Neuronal stem cell (in vitro differentiated cells): Measurements from ENCODE around the gene CCDC170.

ENCODE experiments used
- DNase-seq: peaks from one replicate; pipeline ENCODE4 v3.0.0-alpha.2; 2013; ENCODE audit warnings: low spot score
- H2AFZ ChIP-seq: one replicate; pipeline ENCODE4 v1.6.1; 2013; ENCODE audit warnings: mild to moderate bottlenecking, low read length, inconsistent platforms
- H2AK5ac ChIP-seq: 2 replicates; pipeline ENCODE4 v1.6.1; 2013; ENCODE audit warnings: low read depth, mild to moderate bottlenecking, inconsistent platforms, low read length, moderate library complexity, mixed read lengths
- H2BK120ac ChIP-seq: 2 replicates; pipeline ENCODE4 v1.6.1; 2013; ENCODE audit warnings: low read depth, mild to moderate bottlenecking, inconsistent platforms, low read length, moderate library complexity, mixed read lengths
- H2BK12ac ChIP-seq: one replicate; pipeline ENCODE4 v1.6.1; 2013; ENCODE audit warnings: low read length, inconsistent platforms
- H2BK15ac ChIP-seq: 2 replicates; pipeline ENCODE4 v1.6.1; 2013; ENCODE audit warnings: mild to moderate bottlenecking, low read length, inconsistent platforms, mixed read lengths
- H2BK5ac ChIP-seq: one replicate; pipeline ENCODE4 v1.6.1; 2013; ENCODE audit warnings: inconsistent platforms, mild to moderate bottlenecking, low read length, moderate library complexity
- H3K14ac ChIP-seq: one replicate; pipeline ENCODE4 v1.6.1; 2013; ENCODE audit warnings: low read length, inconsistent platforms
- H3K18ac ChIP-seq: 2 replicates; pipeline ENCODE4 v1.6.1; 2013; ENCODE audit warnings: low read length, inconsistent platforms
- H3K23ac ChIP-seq: 2 replicates; pipeline ENCODE4 v1.6.1; 2013; ENCODE audit warnings: low read depth, mild to moderate bottlenecking, mixed read lengths, low read length, inconsistent platforms; ENCODE audit not compliant: poor library complexity
- H3K27ac ChIP-seq: replicated peaks from 3 replicates; pipeline ENCODE4 v1.5.1; 2013; ENCODE audit warnings: low read length, inconsistent platforms
- H3K27me3 ChIP-seq, 3 experiments: 2 replicates each; pipeline ENCODE4 v1.6.1; 2013; ENCODE audit warnings: low read length in 3 of 3, mild to moderate bottlenecking in 2 of 3, inconsistent platforms in 1 of 3, low read depth in 1 of 3, mixed read lengths in 1 of 3, moderate library complexity in 1 of 3; ENCODE audit not compliant: control insufficient read depth in 3 of 3, insufficient read depth in 3 of 3
- H3K36me3 ChIP-seq, 2 donors: replicated peaks in 1 of 2; 2 replicates each; pipeline ENCODE4 v1.6.1; 2013; ENCODE audit warnings: low read length in 2 of 2; ENCODE audit not compliant: control insufficient read depth in 2 of 2, insufficient read depth in 2 of 2
- H3K4ac ChIP-seq: 2 replicates; pipeline ENCODE4 v1.6.1; 2013; ENCODE audit warnings: inconsistent platforms, mild to moderate bottlenecking, low read length, moderate library complexity
- H3K4me1 ChIP-seq, 2 donors: 1 replicate in 1 of 2; 2 replicates in 1 of 2; pipeline ENCODE4 v1.6.1; 2013; ENCODE audit warnings: low read length in 2 of 2, low read depth in 1 of 2; ENCODE audit not compliant: control insufficient read depth in 2 of 2, insufficient read depth in 1 of 2
- H3K4me2 ChIP-seq: one replicate; pipeline ENCODE4 v1.6.1; 2013; ENCODE audit warnings: mild to moderate bottlenecking, low read length, inconsistent platforms; ENCODE audit not compliant: insufficient read depth, poor library complexity, severe bottlenecking
- H3K4me3 ChIP-seq, 2 donors: 2 replicates each; pipeline ENCODE4 v1.5.1; 2013; ENCODE audit warnings: low read length in 2 of 2, mild to moderate bottlenecking in 2 of 2, inconsistent platforms in 1 of 2, moderate library complexity in 1 of 2
- H3K79me1 ChIP-seq: one replicate; pipeline ENCODE4 v1.6.1; 2013; ENCODE audit warnings: low read depth, mild to moderate bottlenecking, inconsistent platforms, low read length, moderate library complexity
- H3K9ac ChIP-seq: one replicate; pipeline ENCODE4 v1.6.1; 2013; ENCODE audit warnings: mild to moderate bottlenecking, low read depth, low read length, inconsistent platforms; ENCODE audit not compliant: poor library complexity
- H3K9me3 ChIP-seq, 2 donors: replicated peaks in 1 of 2; 2 replicates each; pipeline versions ENCODE3 to v1.6.1; 2013; ENCODE audit warnings: low read length in 2 of 2, mild to moderate bottlenecking in 2 of 2, inconsistent platforms in 1 of 2, low read depth in 1 of 2, mixed read lengths in 1 of 2, moderate library complexity in 1 of 2; ENCODE audit not compliant: control insufficient read depth in 2 of 2, insufficient read depth in 1 of 2
- H4K8ac ChIP-seq: one replicate; pipeline ENCODE4 v1.6.1; 2013; ENCODE audit warnings: low read depth, mild to moderate bottlenecking, inconsistent platforms, low read length, moderate library complexity
- H4K91ac ChIP-seq: one replicate; pipeline ENCODE4 v1.6.1; 2013; ENCODE audit warnings: low read length, low read depth, mild to moderate bottlenecking, inconsistent platforms; ENCODE audit not compliant: poor library complexity
- whole genome bisulfite sequencing, 2 donors: extraction: QIAGEN DNeasy Blood & Tissue Kit; methylation state at CpG; one replicate each; pipeline ENCODE4 v1.1.7; 2013; ENCODE audit warnings: missing lambda C conversion rate in 2 of 2, mixed read lengths in 1 of 2; ENCODE audit not compliant: insufficient read length in 2 of 2, insufficient replicate concordance in 1 of 2; ENCODE audit errors: extremely low coverage in 2 of 2; 5-methylcytosine and 5-hydroxymethylcytosine counted together

CCDC170 gene

GRCh38 chr6:151497905-151498304 lies 4.1 kb downstream of the CCDC170 start:
- no peak for DNase-seq
- H3K36me3 ChIP-seq: no peaks in the 10 kb centered on the region
- H3K9ac ChIP-seq: no peak overlapping the region
- no peak overlapping the region for H4K91ac ChIP-seq
- no peak overlapping the region for H2AFZ ChIP-seq
- peaks cover 2 to 3% of the 10 kb centered on the region in 2 donors for H3K4me1 ChIP-seq
- H4K8ac ChIP-seq: no peak overlapping the region
- no peaks in the 10 kb centered on the region for H3K9me3 ChIP-seq
- H3K18ac ChIP-seq: no peak overlapping the region
- no peak overlapping the region for H2AK5ac ChIP-seq
- no peak overlapping the region for H2BK120ac ChIP-seq
- no peak overlapping the region for H3K4ac ChIP-seq
- no peak overlapping the region for H3K4me3 ChIP-seq
- H3K4me2 ChIP-seq: no peak overlapping the region
- no peak overlapping the region for H2BK15ac ChIP-seq
- H3K14ac ChIP-seq: no peak overlapping the region
- H2BK12ac ChIP-seq: no peak overlapping the region
- no peaks in the 10 kb centered on the region for H3K79me1 ChIP-seq
- no peak overlapping the region for H3K27ac ChIP-seq
- H3K27me3 ChIP-seq: peaks cover 0 to 30% (median 21%) of the 10 kb centered on the region in 3 experiments
- H2BK5ac ChIP-seq: no peak overlapping the region
- no peak overlapping the region for H3K23ac ChIP-seq

GRCh38 chr6:151498327-151498726 lies 4.5 kb downstream of the CCDC170 start:
- no peak overlapping the region for H2BK15ac ChIP-seq
- no peak overlapping the region for H3K4ac ChIP-seq
- H3K36me3 ChIP-seq: no peaks in the 10 kb centered on the region
- H3K18ac ChIP-seq: no peak overlapping the region
- no peak overlapping the region for H4K91ac ChIP-seq
- H3K9me3 ChIP-seq: no peaks in the 10 kb centered on the region
- H3K79me1 ChIP-seq: no peaks in the 10 kb centered on the region
- no peak overlapping the region for H3K4me2 ChIP-seq
- H3K9ac ChIP-seq: no peak overlapping the region
- H3K4me3 ChIP-seq: no peak overlapping the region
- no peak overlapping the region for H4K8ac ChIP-seq
- H2AFZ ChIP-seq: no peak overlapping the region
- H2BK12ac ChIP-seq: no peak overlapping the region
- no peak overlapping the region for H3K14ac ChIP-seq
- H2BK120ac ChIP-seq: no peak overlapping the region
- H2AK5ac ChIP-seq: no peak overlapping the region
- H3K23ac ChIP-seq: no peak overlapping the region
- peaks cover 2% of the 10 kb centered on the region in 2 donors for H3K4me1 ChIP-seq
- no CpG with 5 or more reads among the region's 1 CpG for WGBS, 2 donors
- peaks cover 0 to 26% (median 19%) of the 10 kb centered on the region in 3 experiments for H3K27me3 ChIP-seq
- DNase-seq: no peak
- H2BK5ac ChIP-seq: no peak overlapping the region
- H3K27ac ChIP-seq: no peak overlapping the region

GRCh38 chr6:151499551-151499950 lies 5.7 kb downstream of the CCDC170 start:
- H2AK5ac ChIP-seq: no peak overlapping the region
- no peak overlapping the region for H3K4me2 ChIP-seq
- H2BK12ac ChIP-seq: no peak overlapping the region
- no peak overlapping the region for H2BK5ac ChIP-seq
- WGBS, 2 donors: no CpG with 5 or more reads among the region's 5 CpGs
- H3K18ac ChIP-seq: no peak overlapping the region
- no peaks in the 10 kb centered on the region for H3K79me1 ChIP-seq
- H2BK15ac ChIP-seq: no peak overlapping the region
- no peak overlapping the region for H3K4ac ChIP-seq
- no peaks in the 10 kb centered on the region for H3K36me3 ChIP-seq
- DNase-seq: no peak
- no peak overlapping the region for H2AFZ ChIP-seq
- no peak overlapping the region for H4K8ac ChIP-seq
- H3K9ac ChIP-seq: no peak overlapping the region
- H2BK120ac ChIP-seq: no peak overlapping the region
- H3K4me3 ChIP-seq: no peak overlapping the region
- H3K27me3 ChIP-seq: peaks cover 0 to 14% (median 7%) of the 10 kb centered on the region in 3 experiments
- H3K9me3 ChIP-seq: no peaks in the 10 kb centered on the region
- H4K91ac ChIP-seq: no peak overlapping the region
- H3K27ac ChIP-seq: no peak overlapping the region
- H3K14ac ChIP-seq: no peak overlapping the region
- no peak overlapping the region for H3K23ac ChIP-seq
- no peaks in the 10 kb centered on the region for H3K4me1 ChIP-seq

- no peaks in the 10 kb centered on the region for H3K36me3 ChIP-seq
- no peak overlapping the region for H3K4me2 ChIP-seq
- H3K27ac ChIP-seq: no peak overlapping the region
- H2BK5ac ChIP-seq: no peak overlapping the region
- H2AFZ ChIP-seq: no peak overlapping the region
- H2BK15ac ChIP-seq: no peak overlapping the region
- H2BK120ac ChIP-seq: no peak overlapping the region
- no peak overlapping the region for H3K4me3 ChIP-seq
- no peak overlapping the region for H3K9ac ChIP-seq
- H3K18ac ChIP-seq: no peak overlapping the region
- no peak overlapping the region for H2AK5ac ChIP-seq
- no peaks in the 10 kb centered on the region for H3K9me3 ChIP-seq
- H3K79me1 ChIP-seq: no peaks in the 10 kb centered on the region
- H3K23ac ChIP-seq: no peak overlapping the region
- no peak for DNase-seq
- H3K4ac ChIP-seq: no peak overlapping the region
- H4K8ac ChIP-seq: no peak overlapping the region
- no CpG with 5 or more reads among the region's 1 CpG for WGBS, 2 donors
- H3K27me3 ChIP-seq: no peaks in the 10 kb centered on the region
- no peaks in the 10 kb centered on the region for H3K4me1 ChIP-seq
- no peak overlapping the region for H4K91ac ChIP-seq
- no peak overlapping the region for H3K14ac ChIP-seq
- H2BK12ac ChIP-seq: no peak overlapping the region
These were observed 7.8 kb downstream of the CCDC170 start for GRCh38 chr6:151501511-151502136.
